ENCODE measurements around the gene OR1S1.

DNA sequence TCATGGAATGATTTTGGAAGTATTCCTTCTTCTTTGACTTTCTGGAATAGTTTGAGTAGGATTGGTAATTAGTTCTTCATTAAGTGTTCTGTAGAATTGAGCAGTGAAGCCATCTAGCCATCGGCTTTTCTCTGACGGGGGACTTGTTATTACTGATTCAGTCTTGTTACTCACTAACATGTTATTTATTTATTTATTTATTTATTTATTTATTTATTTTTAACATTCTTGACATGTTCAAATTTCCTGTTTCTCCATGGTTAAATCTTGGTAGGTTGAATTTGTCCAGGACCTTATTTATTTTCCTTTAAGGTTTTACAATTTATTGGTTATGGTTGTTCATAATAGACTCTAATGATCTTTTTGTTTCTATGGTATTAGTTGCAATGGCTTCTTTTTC, 31.4 kb downstream of the OR1S1 start:
- TF ChIP-seq, protein P1, sequence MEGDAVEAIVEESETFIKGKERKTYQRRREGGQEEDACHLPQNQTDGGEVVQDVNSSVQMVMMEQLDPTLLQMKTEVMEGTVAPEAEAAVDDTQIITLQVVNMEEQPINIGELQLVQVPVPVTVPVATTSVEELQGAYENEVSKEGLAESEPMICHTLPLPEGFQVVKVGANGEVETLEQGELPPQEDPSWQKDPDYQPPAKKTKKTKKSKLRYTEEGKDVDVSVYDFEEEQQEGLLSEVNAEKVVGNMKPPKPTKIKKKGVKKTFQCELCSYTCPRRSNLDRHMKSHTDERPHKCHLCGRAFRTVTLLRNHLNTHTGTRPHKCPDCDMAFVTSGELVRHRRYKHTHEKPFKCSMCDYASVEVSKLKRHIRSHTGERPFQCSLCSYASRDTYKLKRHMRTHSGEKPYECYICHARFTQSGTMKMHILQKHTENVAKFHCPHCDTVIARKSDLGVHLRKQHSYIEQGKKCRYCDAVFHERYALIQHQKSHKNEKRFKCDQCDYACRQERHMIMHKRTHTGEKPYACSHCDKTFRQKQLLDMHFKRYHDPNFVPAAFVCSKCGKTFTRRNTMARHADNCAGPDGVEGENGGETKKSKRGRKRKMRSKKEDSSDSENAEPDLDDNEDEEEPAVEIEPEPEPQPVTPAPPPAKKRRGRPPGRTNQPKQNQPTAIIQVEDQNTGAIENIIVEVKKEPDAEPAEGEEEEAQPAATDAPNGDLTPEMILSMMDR (tag by site-specific recombination; IDR thresholded peaks at IDR 0.05), result no peak
- no peak for TF ChIP-seq ZNF660 (tag by site-specific recombination; IDR thresholded peaks at IDR 0.05)
- no peak for TF ChIP-seq ZNF335 (tag by site-specific recombination; conservative IDR thresholded peaks at IDR 0.05)

Measured in HEK293 (cell line).